ENCODE results near the gene COL4A3. TPM values are rescaled to one million over a fixed set of nuclear protein-coding genes. Genes with fewer than 3 reads are reported as not detected.
"Not testable (repeated sequence)": the region's sequence is repeated elsewhere in the genome, so short reads cannot be mapped to it uniquely, and the experiment has no call there.

Gene COL4A3
- total RNA-seq, 1 donor, result 1.3 TPM

DNA sequence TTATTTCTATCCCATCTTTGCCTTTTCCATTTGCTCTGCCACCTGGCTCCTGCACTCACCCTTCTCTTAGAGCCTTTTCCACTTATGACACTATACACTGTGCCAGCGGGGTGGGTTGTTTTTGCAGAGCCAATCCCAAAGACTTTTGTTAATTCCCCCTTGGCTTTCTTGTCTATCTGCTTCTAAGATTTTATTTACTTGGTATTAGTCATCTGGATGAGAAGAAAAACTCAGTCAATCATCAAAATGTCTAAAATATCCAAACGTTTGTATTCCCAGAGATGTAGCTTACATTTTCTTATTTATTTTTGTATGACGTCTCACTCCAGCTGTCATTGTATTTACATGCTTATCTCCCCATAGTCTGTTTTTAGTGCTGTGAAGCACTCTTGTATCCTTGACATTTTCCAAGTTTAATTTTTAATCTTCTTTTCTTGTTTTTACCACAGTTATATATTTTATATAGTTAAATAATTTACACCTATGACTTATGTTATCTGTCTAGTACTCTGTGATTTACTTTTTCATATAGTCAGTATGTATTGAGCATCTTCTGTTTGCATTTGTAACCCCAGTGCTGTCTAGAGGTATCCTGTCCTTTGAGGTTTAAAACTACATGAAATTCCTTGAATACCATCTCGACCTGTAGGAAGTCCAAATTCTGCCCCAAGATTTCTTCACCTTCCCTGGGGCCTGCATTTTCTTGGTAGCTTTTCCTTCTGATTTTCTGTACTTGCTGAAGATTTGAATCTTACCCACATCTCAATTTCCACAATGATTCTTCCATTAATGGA is 55.1 kb downstream of the COL4A3 start:
- no peak for DNase-seq (ENCODE audit: low read depth)
- H3K4me3 ChIP-seq (ENCODE audit: low read depth, low read length), result no peak overlapping the region
- no peak for TF ChIP-seq CTCF (IDR thresholded peaks at IDR 0.05; ENCODE audit: insufficient read depth, low read length)

- no peak for DNase-seq (ENCODE audit: low read depth)
- no peak for TF ChIP-seq CTCF (IDR thresholded peaks at IDR 0.05; ENCODE audit: insufficient read depth, low read length)
- H3K4me3 ChIP-seq (ENCODE audit: low read depth, low read length), result no peak overlapping the region
These were observed 56.7 kb downstream of the COL4A3 start for GRCh38 chr2:227221120-227221519.

DNA sequence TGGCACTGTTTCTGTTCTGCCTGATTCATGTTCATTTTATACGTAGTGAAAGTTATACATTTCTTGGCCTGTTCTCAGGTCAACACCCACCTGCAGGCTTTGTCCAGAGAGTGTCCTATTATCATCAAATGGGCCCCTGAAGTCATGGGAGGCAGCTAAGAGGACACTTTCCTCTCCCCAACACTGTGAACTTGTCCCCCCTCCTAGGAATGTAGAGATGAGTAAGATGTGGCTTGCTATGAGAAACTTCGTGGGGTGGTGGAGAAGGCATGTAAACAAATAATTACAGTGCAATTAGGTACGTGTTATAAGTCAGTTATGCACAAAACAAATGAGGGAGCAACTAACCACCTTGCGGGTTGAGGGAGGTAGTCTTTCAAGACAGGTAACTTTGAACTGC is 57.9 kb downstream of the COL4A3 start:
- no peak for DNase-seq (ENCODE audit: low read depth)

GRCh38 chr2:227225641-227226040 is 61.2 kb downstream of the COL4A3 start:
- not testable (repeated sequence) for H3K4me3 ChIP-seq (ENCODE audit: low read depth, low read length); DNase-seq (ENCODE audit: low read depth)

More for the DNA sequence above, 57.9 kb downstream of the COL4A3 start:
- H3K4me3 ChIP-seq (ENCODE audit: low read depth, low read length), result no peak overlapping the region
- TF ChIP-seq CTCF (IDR thresholded peaks at IDR 0.05; ENCODE audit: insufficient read depth, low read length), result no peak

DNA sequence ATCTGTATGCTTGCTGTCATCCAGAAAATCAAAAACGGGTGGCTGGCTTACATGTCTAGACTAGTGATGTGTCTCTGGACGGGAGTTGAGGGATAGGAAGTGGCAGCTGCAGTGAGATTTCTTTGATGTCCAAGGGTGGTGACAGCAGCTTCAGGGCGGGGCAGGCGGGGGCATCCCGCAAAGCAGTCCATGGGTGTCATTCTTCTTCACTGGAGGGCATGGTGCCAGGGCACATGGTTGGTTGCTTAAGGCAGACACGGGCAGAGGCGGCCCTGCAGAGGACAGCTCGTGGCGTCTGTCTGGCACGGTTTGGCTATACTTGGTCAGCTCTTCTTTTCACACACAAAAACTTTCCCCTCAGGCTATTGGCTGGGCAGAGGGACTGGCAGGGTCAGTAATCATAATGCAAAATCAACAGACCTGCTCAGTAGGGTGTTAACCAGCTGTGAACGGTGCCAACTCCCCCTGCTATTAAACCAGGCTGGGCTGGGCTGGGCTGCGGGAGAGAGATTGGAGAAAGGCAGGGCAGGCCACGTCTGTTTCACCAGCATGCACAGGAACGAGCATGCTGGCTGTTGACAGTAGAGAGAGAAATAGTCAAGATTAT is 63.7 kb downstream of the COL4A3 start:
- no peak for TF ChIP-seq CTCF (IDR thresholded peaks at IDR 0.05; ENCODE audit: insufficient read depth, low read length)
- no peak for DNase-seq (ENCODE audit: low read depth)
- H3K4me3 ChIP-seq (ENCODE audit: low read depth, low read length), result no peak overlapping the region

- TF ChIP-seq CTCF (IDR thresholded peaks at IDR 0.05; ENCODE audit: insufficient read depth, low read length), result no peak
- no peak overlapping the region for H3K4me3 ChIP-seq (ENCODE audit: low read depth, low read length)
- DNase-seq (ENCODE audit: low read depth), result no peak
These were observed 65.7 kb downstream of the COL4A3 start for GRCh38 chr2:227230151-227230550.

DNA sequence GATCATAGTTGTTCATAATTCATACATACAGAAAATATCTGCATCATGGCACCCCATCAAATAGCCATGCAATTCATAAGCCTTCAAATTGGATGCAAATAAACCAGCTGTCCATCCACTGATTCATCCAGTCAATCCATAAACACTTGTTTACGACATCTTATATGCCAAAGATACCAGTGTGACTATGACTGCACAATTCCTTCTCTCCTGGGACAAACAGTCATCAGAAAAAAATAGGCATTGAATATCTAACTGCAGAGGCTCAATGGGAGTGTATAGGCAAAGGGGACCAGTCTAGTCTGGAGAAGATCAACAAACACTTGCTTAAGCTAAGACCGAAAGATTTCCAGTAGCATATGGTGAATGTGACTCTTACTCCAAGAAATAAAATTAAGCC is 70.0 kb downstream of the COL4A3 start:
- H3K4me3 ChIP-seq (ENCODE audit: low read depth, low read length), result no peak overlapping the region
- TF ChIP-seq CTCF (IDR thresholded peaks at IDR 0.05; ENCODE audit: insufficient read depth, low read length), result no peak
- DNase-seq (ENCODE audit: low read depth), result no peak
